Esophagus squamous epithelium (tissue), 5 donors: ENCODE data around the gene CELF1. TPM values are rescaled to one million over a fixed set of nuclear protein-coding genes. Genes with fewer than 3 reads are reported as not detected.

Experiments
- DNase-seq: peaks from one replicate; lab custom pipeline; 2025; lab: John Stamatoyannopoulos, UW
- H3K27ac ChIP-seq, 4 donors: fragments of 200-600 bp; sonication (generic); one replicate each; pipeline ENCODE4 v1.5.1; 2016 to 2019; ENCODE audit warnings: mild to moderate bottlenecking in 1 of 4
- H3K27me3 ChIP-seq, 4 donors: fragments of 200-600 bp; sonication (generic); 1 replicate in 3 of 4; 2 replicates in 1 of 4; pipeline versions ENCODE4 v1.5.1 to v1.6.0; 2017 to 2021; ENCODE audit warnings: antibody characterized with exemption in 1 of 4
- H3K36me3 ChIP-seq, 3 donors: fragments of 200-600 bp; sonication (generic); one replicate each; pipeline ENCODE4 v1.5.1; 2016 to 2019
- H3K4me1 ChIP-seq, 3 donors: fragments of 200-600 bp; sonication (generic); one replicate each; pipeline ENCODE4 v1.5.1; 2017 to 2019
- H3K4me3 ChIP-seq, 4 donors: fragments of 200-600 bp; sonication (generic); 1 replicate in 3 of 4; 2 replicates in 1 of 4; pipeline ENCODE4 v1.5.1; 2016 to 2019; ENCODE audit warnings: mild to moderate bottlenecking in 2 of 4, moderate library complexity in 1 of 4
- H3K9me3 ChIP-seq, 3 donors: fragments of 200-600 bp; sonication (generic); one replicate each; pipeline ENCODE4 v1.5.1; 2016 to 2019
- POLR2A ChIP-seq, 4 donors: fragments of 450-650 bp; IDR thresholded peaks; one replicate each; pipeline ENCODE4 v1.6.1; 2017; ENCODE audit warnings: antibody characterized with exemption in 4 of 4, mild to moderate bottlenecking in 4 of 4, moderate library complexity in 3 of 4
- WGBS, 2 donors: methylation state at CpG; one replicate each; pipeline ENCODE4 v1.1.5; 2018; 5-methylcytosine and 5-hydroxymethylcytosine counted together
- intact Hi-C: fragments of 100-400 bp; cut with DNase I; formaldehyde crosslinking; loops from one replicate; pipeline ENCODE4 v1.15.0; 2022
- total RNA-seq, 4 donors: library from RNA; depleted of rRNA; stranded (reverse); fragments of >200 nt; gene quantifications; one replicate each; pipeline ENCODE4 v1.1.0, GENCODE V29; 2016
- TF ChIP-seq, protein P1 (sequence below), 6 experiments: fragments of 450-650 bp in 4 of 6; fragments of 200-600 bp in 2 of 6; sonication (generic) in 2 of 6; IDR thresholded peaks; one replicate each; pipeline ENCODE4 v1.5.1; 2016 to 2019; ENCODE audit warnings: antibody characterized with exemption in 6 of 6, mild to moderate bottlenecking in 4 of 6, moderate library complexity in 4 of 6
- donor health status: DM: yes; HTN: yes; CAD: no.

The CELF1 gene
- total RNA-seq, 4 donors from 2014 or later = 50.4 to 88.9 (median 64.1) TPM

DNA sequence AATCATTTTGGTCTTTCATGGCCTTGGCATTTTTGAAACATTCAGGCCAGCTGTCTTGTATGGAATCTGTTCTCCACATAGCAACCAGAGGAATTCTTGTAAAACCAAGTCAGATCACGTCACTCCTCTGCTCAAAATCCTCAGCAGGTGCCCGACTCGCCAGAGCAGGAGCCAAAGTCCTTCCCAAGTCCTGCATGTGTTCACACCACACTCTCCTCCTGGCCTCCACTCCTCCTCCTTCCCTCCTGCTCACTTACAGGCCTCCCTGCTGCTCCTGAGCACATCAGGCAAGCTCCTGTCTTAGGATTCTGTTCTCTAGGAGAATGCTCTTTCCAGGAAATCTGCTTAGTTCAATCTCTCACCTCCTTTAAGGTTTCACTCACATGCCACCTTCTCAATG lies 119.8 kb downstream of the CELF1 start:
- TF ChIP-seq POLR2A (IDR thresholded peaks at IDR 0.05) = no peak
- TF ChIP-seq, protein P1, sequence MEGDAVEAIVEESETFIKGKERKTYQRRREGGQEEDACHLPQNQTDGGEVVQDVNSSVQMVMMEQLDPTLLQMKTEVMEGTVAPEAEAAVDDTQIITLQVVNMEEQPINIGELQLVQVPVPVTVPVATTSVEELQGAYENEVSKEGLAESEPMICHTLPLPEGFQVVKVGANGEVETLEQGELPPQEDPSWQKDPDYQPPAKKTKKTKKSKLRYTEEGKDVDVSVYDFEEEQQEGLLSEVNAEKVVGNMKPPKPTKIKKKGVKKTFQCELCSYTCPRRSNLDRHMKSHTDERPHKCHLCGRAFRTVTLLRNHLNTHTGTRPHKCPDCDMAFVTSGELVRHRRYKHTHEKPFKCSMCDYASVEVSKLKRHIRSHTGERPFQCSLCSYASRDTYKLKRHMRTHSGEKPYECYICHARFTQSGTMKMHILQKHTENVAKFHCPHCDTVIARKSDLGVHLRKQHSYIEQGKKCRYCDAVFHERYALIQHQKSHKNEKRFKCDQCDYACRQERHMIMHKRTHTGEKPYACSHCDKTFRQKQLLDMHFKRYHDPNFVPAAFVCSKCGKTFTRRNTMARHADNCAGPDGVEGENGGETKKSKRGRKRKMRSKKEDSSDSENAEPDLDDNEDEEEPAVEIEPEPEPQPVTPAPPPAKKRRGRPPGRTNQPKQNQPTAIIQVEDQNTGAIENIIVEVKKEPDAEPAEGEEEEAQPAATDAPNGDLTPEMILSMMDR (IDR thresholded peaks at IDR 0.05) = no peak
- Histone ChIP-seq H3K4me1 (peaks cover 0 to 15% (median 4%) of the 10 kb centered on the region in 3 donors), H3K4me3 (no peak overlapping the region), H3K36me3 (no peaks in the 10 kb centered on the region), H3K27ac (no peak overlapping the region), H3K27me3 (no peaks in the 10 kb centered on the region), H3K9me3 (no peaks in the 10 kb centered on the region)
- WGBS, 2 donors = 67 to 71% methylated on average over 3 of the region's 3 CpGs
- DNase-seq = no peak
- intact Hi-C loops = no loop called here

DNA sequence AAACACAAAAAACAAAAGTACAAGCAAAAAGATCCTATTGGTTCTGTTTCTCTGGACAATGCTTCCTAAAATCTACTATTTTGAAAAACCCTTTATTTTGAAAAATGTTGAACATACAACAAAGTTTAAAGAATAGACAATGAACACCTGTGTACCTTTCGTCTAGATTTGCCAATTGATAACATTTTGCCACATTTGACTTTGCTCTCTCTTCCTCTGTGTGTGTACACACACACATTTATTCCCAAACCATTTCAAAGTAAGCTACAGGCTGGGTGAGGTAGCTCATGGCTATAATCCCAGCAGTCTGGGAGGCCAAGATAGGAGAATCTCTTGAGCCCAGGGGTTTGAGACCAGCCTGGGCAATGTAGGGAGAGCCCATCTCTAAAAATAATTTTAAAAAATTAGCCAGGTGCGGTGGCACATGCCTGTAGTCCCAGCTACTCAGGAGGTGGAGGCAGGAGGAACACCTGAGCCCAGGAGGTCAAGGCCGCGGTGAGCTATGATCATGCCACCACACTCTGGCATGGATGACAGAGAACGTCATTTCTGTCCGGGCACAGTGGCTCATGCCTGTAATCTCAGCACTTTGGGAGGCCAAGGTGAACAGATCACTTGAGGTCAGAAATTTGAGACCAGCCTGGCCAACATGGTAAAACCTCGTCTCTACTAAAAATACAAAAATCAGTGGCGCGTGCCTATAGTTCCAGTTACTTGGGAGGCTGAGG lies 121.4 kb downstream of the CELF1 start:
- Histone ChIP-seq H3K4me1 (peaks cover 0 to 17% (median 4%) of the 10 kb centered on the region in 3 donors), H3K9me3 (no peaks in the 10 kb centered on the region), H3K4me3 (no peak overlapping the region), H3K36me3 (no peaks in the 10 kb centered on the region), H3K27me3 (no peaks in the 10 kb centered on the region), H3K27ac (no peak overlapping the region)
- 71 to 94% methylated on average over 3 to 4 of the region's 9 CpGs for WGBS, 2 donors
- TF ChIP-seq, protein P1 (IDR thresholded peaks at IDR 0.05) = no peak
- no peak for TF ChIP-seq POLR2A (IDR thresholded peaks at IDR 0.05)
- no peak for DNase-seq
- intact Hi-C loops = no loop called here

DNA sequence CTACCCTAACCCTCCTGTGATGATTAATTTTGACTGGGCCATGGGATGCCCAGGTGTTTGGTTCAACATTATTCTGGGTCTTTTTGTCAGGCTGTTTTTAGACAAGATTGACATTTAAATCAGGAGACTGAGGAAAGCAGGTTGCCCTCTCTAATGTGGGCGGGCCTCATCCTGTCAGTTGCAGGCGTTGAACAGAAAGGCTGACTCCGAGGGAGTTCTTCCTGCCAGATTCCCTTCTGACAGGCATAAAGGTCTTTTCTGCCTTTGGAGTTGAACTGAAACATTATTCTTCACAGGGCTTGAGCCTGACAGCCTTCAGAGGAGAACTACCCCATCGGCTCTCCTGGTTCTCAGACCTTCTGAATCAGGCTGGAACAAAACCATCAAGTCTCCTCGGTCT lies 122.4 kb downstream of the CELF1 start:
- no peak for DNase-seq
- TF ChIP-seq, protein P1 (IDR thresholded peaks at IDR 0.05) = no peak
- no peak for TF ChIP-seq POLR2A (IDR thresholded peaks at IDR 0.05)
- no peaks in the 10 kb centered on the region for H3K36me3 ChIP-seq
- intact Hi-C loops = no loop called here
- no peaks in the 10 kb centered on the region for H3K9me3 ChIP-seq
- H3K27ac ChIP-seq = no peak overlapping the region
- H3K27me3 ChIP-seq = no peaks in the 10 kb centered on the region
- WGBS, 2 donors = 58 to 67% methylated on average over 5 of the region's 5 CpGs
- no peak overlapping the region for H3K4me3 ChIP-seq
- peaks cover under 1 to 19% (median 6%) of the 10 kb centered on the region in 3 donors for H3K4me1 ChIP-seq

DNA sequence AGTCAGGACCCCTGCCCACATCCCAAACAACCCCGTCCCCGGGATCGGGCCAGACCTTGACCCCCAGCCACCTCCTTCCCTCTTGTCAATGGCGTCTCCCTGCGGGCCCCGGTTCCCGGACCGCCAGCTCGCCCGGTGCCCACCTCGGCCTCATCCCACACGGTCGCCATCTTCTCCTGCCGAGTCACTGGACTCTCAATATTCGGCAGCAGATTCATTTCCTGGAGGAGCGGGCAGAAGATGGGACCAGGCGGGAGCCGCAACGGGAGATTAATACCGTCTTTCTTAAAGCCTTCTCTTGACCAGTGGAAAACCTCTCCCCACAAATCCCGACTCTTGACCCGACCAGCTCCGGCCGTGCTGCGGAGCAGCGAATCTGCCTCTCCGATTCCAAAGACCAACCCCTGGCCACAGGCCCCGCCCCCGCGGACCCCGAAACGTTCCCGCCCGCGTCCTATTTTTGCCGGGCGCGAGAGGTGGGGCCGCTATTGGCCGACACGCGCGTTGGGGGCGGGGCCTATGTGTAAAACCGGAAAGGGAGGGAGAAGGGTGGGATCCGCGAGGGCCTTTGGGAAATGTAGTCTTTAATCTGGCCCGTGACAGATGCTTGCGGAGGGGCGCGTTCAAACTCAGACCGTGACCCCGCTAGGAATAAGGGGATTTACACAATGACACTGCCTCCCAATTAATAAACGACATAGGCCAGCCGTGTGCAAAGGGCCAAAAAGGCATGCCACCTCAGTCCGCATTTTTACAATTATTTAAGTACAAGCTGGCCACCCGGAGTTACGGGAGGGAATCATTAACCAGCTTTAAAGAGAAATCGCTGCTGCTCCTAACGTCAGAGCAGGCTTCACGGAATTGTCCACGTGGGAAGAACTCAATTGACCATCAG lies 126.6 kb downstream of the CELF1 start, which contains the start of gene PSMC3:
Gene PSMC3 (minus strand): TSS at position 378 of the 895 bp plus-strand sequence. CDS start 160 bp downstream, at position 218.
- 0% methylated on average over 17 to 20 of the region's 62 CpGs for WGBS, 2 donors
- TF ChIP-seq, protein P1 (IDR thresholded peaks at IDR 0.05) = peak in 1 of 6 experiments; percentile 6
- peak in 1 of 4 donors; percentile 55 for TF ChIP-seq POLR2A (IDR thresholded peaks at IDR 0.05)
- H3K9me3 ChIP-seq = no peaks in the 10 kb centered on the region
- peak within 1 kb of the TSS; percentile 85 to 99 (median 90) for H3K4me3 ChIP-seq
- peaks cover 11 to 26% (median 14%) of the 10 kb centered on the region in 3 donors for H3K4me1 ChIP-seq
- peaks cover 13 to 38% (median 24%) of the 10 kb centered on the region in 3 donors for H3K36me3 ChIP-seq
- peak within 1 kb of the TSS; percentile 90 to 98 (median 94) for H3K27ac ChIP-seq
- DNase-seq = peak; percentile 85
- no peaks in the 10 kb centered on the region for H3K27me3 ChIP-seq
- intact Hi-C loops = no loop called here
